ENCODE results near the gene GPSM1.

The GPSM1 gene

DNA sequence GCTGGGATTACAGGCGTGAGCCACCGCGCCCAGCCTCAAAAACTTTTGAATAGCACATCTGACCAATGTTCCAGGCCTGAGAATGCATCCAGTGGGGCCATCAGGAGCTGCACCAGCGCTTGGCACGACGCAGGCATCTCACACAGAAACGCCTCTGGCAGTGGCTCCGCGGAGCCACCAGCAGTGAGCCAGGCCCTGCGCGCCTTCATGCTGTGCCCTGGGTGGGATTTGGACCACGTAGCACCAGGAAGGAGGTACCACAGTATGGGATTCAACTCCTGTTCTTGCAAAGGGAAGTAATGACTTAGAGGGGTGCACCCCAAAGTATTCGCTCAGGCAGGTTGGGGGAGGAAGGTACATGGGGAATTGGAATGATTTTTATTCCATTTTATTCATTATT lies 26.5 kb upstream of the GPSM1 start:
- no peaks in the 10 kb centered on the region for H3K36me3 ChIP-seq (replicated peaks)
- TF ChIP-seq, protein P1, sequence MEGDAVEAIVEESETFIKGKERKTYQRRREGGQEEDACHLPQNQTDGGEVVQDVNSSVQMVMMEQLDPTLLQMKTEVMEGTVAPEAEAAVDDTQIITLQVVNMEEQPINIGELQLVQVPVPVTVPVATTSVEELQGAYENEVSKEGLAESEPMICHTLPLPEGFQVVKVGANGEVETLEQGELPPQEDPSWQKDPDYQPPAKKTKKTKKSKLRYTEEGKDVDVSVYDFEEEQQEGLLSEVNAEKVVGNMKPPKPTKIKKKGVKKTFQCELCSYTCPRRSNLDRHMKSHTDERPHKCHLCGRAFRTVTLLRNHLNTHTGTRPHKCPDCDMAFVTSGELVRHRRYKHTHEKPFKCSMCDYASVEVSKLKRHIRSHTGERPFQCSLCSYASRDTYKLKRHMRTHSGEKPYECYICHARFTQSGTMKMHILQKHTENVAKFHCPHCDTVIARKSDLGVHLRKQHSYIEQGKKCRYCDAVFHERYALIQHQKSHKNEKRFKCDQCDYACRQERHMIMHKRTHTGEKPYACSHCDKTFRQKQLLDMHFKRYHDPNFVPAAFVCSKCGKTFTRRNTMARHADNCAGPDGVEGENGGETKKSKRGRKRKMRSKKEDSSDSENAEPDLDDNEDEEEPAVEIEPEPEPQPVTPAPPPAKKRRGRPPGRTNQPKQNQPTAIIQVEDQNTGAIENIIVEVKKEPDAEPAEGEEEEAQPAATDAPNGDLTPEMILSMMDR (IDR thresholded peaks at IDR 0.05; ENCODE audit: low read depth, low read length, missing control alignments) = no peak
- H3K27ac ChIP-seq = no peak overlapping the region
- no peaks in the 10 kb centered on the region for H3K27me3 ChIP-seq (replicated peaks)
- H3K4me3 ChIP-seq (ENCODE audit: low read depth, low read length) = no peak overlapping the region
- no peak for DNase-seq
- in situ Hi-C loops (cut with HindIII; ENCODE audit: low pct_ligation_motif_present, low sequenced_read_pairs) = no loop called here

DNA sequence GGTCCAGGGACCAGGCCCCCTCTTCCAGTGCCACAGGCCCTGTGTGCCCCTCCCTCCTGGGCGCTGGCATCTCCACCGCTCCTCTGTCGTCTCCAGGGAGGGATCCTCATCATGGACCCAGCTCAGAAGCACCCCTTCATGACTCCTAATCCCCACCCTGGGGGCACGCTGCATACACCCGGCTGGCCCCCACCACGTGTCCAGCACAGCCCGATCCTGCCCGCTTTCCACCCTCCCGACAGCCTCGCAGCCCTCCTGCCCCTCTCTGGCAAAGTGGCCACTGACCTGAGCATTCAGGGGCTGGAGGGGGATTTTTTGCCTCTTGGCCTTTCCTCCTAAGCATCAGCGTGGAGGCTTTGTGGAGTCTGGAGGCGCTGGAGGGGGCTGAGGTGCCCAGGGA lies 24.8 kb upstream of the GPSM1 start:
- in situ Hi-C loops (cut with HindIII; ENCODE audit: low pct_ligation_motif_present, low sequenced_read_pairs) = no loop called here
- Histone ChIP-seq H3K36me3 (replicated peaks) (no peaks in the 10 kb centered on the region), H3K27ac (no peak overlapping the region), H3K4me3 (ENCODE audit: low read depth, low read length) (no peak overlapping the region), H3K27me3 (replicated peaks) (no peaks in the 10 kb centered on the region)
- DNase-seq = no peak
- TF ChIP-seq, protein P1 (IDR thresholded peaks at IDR 0.05; ENCODE audit: low read depth, low read length, missing control alignments) = no peak

DNA sequence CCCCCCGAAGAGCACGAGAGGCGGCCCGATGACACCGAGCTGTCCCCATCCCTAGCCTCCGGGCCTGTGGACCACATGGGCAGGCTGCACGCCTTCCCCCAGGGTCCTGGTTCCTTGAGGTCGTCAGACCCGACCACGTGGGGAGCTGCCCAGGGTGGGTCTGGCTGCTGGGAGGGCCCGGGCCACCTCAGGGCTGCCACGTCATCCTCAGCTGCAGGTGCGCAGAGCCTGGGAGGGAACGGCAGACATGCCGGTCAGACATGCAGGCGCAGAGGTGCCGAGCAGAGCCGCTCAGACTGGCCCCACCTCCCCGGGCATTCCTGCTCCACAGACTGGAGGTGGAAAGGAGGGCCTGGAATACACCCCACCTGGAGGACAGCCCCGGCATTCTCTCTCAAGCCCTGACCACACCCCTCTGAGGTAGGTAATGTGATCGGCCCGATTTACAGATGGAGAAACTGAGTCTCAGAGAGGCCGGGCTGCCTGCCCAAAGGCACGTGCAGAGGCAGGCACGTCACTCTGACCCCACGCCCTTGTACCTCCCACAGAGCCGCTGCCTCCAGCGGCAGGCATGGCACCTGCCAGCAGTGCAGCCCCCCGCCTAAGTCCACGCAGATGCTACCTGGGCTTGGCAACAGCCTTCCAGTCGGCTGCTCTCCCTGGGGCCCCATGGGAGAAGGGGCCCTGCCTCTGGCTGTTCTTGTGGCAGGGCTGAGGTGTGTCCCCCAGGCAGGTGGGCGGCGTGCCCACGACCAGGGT lies 24.1 kb upstream of the GPSM1 start:
- TF ChIP-seq, protein P1 (IDR thresholded peaks at IDR 0.05; ENCODE audit: low read depth, low read length, missing control alignments) = no peak
- H3K4me3 ChIP-seq (ENCODE audit: low read depth, low read length) = no peak overlapping the region
- in situ Hi-C loops (cut with HindIII; ENCODE audit: low pct_ligation_motif_present, low sequenced_read_pairs) = no loop called here
- no peak for DNase-seq
- H3K27ac ChIP-seq = no peak overlapping the region
- H3K36me3 ChIP-seq (replicated peaks) = no peaks in the 10 kb centered on the region
- H3K27me3 ChIP-seq (replicated peaks) = no peaks in the 10 kb centered on the region

DNA sequence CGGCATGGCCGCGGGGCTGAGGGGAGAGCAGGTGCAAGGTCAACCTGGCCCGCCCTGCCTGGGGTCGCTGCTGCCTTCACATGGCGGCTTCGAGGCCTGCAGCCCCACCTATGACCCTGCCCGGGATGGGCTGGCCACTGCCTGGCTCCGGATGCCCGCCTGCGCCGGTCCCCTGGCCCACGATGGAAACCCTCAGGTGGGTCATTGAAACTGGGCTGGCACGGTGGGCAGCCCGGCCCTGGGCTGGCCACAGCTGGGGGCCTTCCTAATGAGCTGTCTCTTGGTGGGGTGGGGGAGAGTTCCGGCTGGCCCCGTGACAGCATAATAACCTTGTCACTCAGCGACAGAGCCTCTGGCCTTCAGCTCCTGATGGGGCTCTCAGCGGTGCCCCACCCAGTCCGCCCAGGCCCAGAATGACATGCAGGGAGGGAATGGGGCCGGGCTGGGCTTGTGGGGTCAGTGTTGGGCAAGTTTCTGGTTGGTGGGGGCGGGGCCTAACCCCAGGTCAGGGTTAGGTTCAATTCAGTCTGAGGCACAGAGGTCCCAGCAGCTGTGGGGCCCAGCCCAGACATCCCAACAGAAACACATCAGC lies 23.4 kb upstream of the GPSM1 start, which contains the start of gene CCDC187:
Gene CCDC187, minus strand, starts transcription at position 270 of the 592 bp plus-strand sequence. Its CDS starts 264 bp downstream, at position 6.
- in situ Hi-C loops (cut with HindIII; ENCODE audit: low pct_ligation_motif_present, low sequenced_read_pairs) = no loop called here
- Histone ChIP-seq H3K36me3 (replicated peaks) (no peaks in the 10 kb centered on the region), H3K4me3 (ENCODE audit: low read depth, low read length) (no peak within 1 kb of the TSS), H3K27me3 (replicated peaks) (no peaks in the 10 kb centered on the region), H3K27ac (no peak within 1 kb of the TSS)
- TF ChIP-seq, protein P1 (IDR thresholded peaks at IDR 0.05; ENCODE audit: low read depth, low read length, missing control alignments) = no peak
- no peak for DNase-seq

DNA sequence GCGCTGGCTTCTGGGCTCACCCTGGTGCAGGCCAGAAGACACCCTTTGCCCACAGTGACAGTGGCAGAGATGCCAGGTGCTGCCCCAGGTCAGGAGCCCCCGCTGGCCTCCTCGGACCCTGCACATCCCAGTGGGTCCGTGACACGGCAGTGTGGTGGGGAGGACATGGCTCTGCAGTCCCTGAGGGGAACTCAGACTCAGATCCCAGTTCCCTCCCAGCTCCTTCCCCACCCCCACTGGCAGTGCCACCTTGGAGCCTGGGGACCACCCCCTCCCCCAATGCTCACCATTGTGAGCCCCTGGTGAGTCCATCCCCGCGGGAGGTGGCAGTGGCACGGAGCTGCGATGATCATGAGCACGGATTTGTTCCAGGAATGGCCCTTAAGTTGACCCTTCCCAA lies 22.9 kb upstream of the GPSM1 start:
- in situ Hi-C loops (cut with HindIII; ENCODE audit: low pct_ligation_motif_present, low sequenced_read_pairs) = no loop called here
- no peaks in the 10 kb centered on the region for H3K36me3 ChIP-seq (replicated peaks)
- no peak overlapping the region for H3K4me3 ChIP-seq (ENCODE audit: low read depth, low read length)
- DNase-seq = no peak
- no peaks in the 10 kb centered on the region for H3K27me3 ChIP-seq (replicated peaks)
- no peak overlapping the region for H3K27ac ChIP-seq
- TF ChIP-seq, protein P1 (IDR thresholded peaks at IDR 0.05; ENCODE audit: low read depth, low read length, missing control alignments) = no peak
